IgD-negative memory B cell (primary cell): ENCODE measurements around the gene SSH2. TPM values are rescaled to one million over a fixed set of nuclear protein-coding genes. Genes with fewer than 3 reads are reported as not detected.
"Not testable (repeated sequence)": the region's sequence is repeated elsewhere in the genome, so short reads cannot be mapped to it uniquely, and the experiment has no call there.

Experiments
- H3K27ac Mint-ChIP-seq, 3 donors: one replicate each; pipeline ENCODE4 v1.8.0; 2020 to 2022; ENCODE audit warnings: mild to moderate bottlenecking in 3 of 3, mixed read lengths in 3 of 3, moderate library complexity in 1 of 3
- H3K27me3 Mint-ChIP-seq: one replicate; pipeline ENCODE4 v1.8.0; 2021; ENCODE audit warnings: mixed read lengths
- H3K36me3 Mint-ChIP-seq: one replicate; pipeline ENCODE4 v1.8.0; 2020; ENCODE audit warnings: mild to moderate bottlenecking, mixed read lengths
- H3K4me1 Mint-ChIP-seq, 3 donors: one replicate each; pipeline ENCODE4 v1.8.0; 2020 to 2022; ENCODE audit warnings: mixed read lengths in 3 of 3, mild to moderate bottlenecking in 1 of 3
- H3K4me3 Mint-ChIP-seq, 4 donors: one replicate each; pipeline ENCODE4 v1.8.0; 2020 to 2022; ENCODE audit warnings: mild to moderate bottlenecking in 4 of 4, mixed read lengths in 4 of 4, moderate library complexity in 3 of 4
- H3K9me3 Mint-ChIP-seq, 3 donors: one replicate each; pipeline ENCODE4 v1.8.0; 2020 to 2021; ENCODE audit warnings: mixed read lengths in 3 of 3, mild to moderate bottlenecking in 1 of 3
- polyA plus RNA-seq: library from polyadenylated mRNA; unstranded; fragments of 300-500 nt; fragmentation: Illumina TruSeq; gene quantifications from one replicate; pipeline ENCODE4 v1.2.3, GENCODE V29; 2021

The SSH2 gene
- polyA plus RNA-seq, 1 donor from 2014 or later = 51.6 TPM

- Mint-ChIP-seq H3K36me3 (peaks cover 7% of the 10 kb centered on the region), H3K9me3 (no peaks in the 10 kb centered on the region), H3K4me1 (peaks cover 13 to 24% (median 21%) of the 10 kb centered on the region in 3 donors), H3K4me3 (peak overlapping the region in 2 of 4 donors; percentile 15 to 31), H3K27ac (peak overlapping the region; percentile 2 to 86 (median 2)), H3K27me3 (no peaks in the 10 kb centered on the region)
Observed at GRCh38 chr17:29682054-29682453, 248.0 kb downstream of the SSH2 start.

- no peak overlapping the region for H3K27ac Mint-ChIP-seq
- peaks cover 21 to 31% (median 25%) of the 10 kb centered on the region in 3 donors for H3K4me1 Mint-ChIP-seq
- no peaks in the 10 kb centered on the region for H3K27me3 Mint-ChIP-seq
- H3K36me3 Mint-ChIP-seq = peaks cover 8% of the 10 kb centered on the region
- no peaks in the 10 kb centered on the region for H3K9me3 Mint-ChIP-seq
- no peak overlapping the region for H3K4me3 Mint-ChIP-seq
Observed at GRCh38 chr17:29677824-29678223, 252.2 kb downstream of the SSH2 start.

GRCh38 chr17:29677221-29677791 is 252.7 kb downstream of the SSH2 start:
- Mint-ChIP-seq H3K4me1 (peaks cover 18 to 28% (median 20%) of the 10 kb centered on the region in 3 donors), H3K27me3 (no peaks in the 10 kb centered on the region), H3K27ac (peak overlapping the region in 1 of 3 donors; percentile 63), H3K36me3 (peaks cover 8% of the 10 kb centered on the region), H3K4me3 (no peak overlapping the region), H3K9me3 (no peaks in the 10 kb centered on the region)

DNA sequence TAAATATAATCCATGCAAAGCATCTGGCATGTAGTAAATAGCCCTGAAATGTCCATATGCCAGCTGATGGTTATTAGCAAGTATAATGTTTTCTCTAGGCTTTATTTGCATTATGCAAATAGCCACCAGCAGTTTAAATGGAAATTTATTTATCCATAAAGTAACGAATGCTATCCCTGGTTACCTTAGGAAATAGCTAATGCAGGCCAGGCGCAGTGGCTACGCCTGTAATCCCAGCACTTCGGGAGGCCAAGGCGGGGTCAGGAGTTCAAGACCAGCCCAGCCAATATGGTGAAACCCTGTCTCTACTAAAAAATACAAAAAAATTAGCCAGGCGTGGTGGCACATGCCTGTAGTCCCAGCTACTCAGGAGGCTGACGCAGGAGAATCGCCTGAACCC is 254.1 kb downstream of the SSH2 start:
- not testable (repeated sequence) for H3K36me3 Mint-ChIP-seq

GRCh38 chr17:29674281-29674680 is 255.7 kb downstream of the SSH2 start:
- H3K27ac Mint-ChIP-seq = peak overlapping the region in 1 of 3 donors; percentile 7
- H3K27me3 Mint-ChIP-seq = no peaks in the 10 kb centered on the region
- peak overlapping the region in 1 of 4 donors; percentile 0 for H3K4me3 Mint-ChIP-seq
- H3K9me3 Mint-ChIP-seq = no peaks in the 10 kb centered on the region
- peaks cover 4% of the 10 kb centered on the region for H3K36me3 Mint-ChIP-seq
- H3K4me1 Mint-ChIP-seq = peaks cover 12 to 20% (median 14%) of the 10 kb centered on the region in 3 donors

More for the DNA sequence above, 254.1 kb downstream of the SSH2 start:
- not testable (repeated sequence) for H3K27me3 Mint-ChIP-seq, H3K4me3 Mint-ChIP-seq, H3K9me3 Mint-ChIP-seq
- H3K27ac Mint-ChIP-seq = peak overlapping the region in 1 of 3 donors; percentile 26
- peaks cover 12 to 20% (median 14%) of the 10 kb centered on the region in 3 donors for H3K4me1 Mint-ChIP-seq

DNA sequence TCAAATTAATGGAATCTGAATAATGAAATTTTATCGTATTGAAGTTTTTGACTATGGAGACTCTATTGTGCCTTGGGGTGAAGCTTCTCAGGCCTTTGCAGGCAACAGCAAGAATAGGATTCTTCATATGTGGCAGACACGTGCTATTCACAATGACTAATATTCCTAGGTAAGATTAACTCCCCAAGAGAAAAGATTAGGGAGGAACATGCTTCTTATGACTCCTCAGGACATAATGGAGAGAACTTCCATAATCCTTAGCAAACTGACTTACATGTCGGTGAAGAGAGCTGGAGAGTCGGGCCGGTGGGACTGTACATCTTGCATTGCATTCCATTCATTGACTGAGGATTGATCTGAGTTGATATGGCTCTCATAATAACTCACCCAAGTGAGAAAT is 258.4 kb downstream of the SSH2 start:
- Mint-ChIP-seq H3K36me3 (peaks cover 4% of the 10 kb centered on the region), H3K9me3 (no peaks in the 10 kb centered on the region), H3K4me3 (no peak overlapping the region), H3K27me3 (no peaks in the 10 kb centered on the region), H3K27ac (peak overlapping the region in 2 of 3 donors; percentile 16 to 81), H3K4me1 (peaks cover 10 to 13% (median 12%) of the 10 kb centered on the region in 3 donors)

GRCh38 chr17:29669266-29669665 is 260.8 kb downstream of the SSH2 start:
- H3K27me3 Mint-ChIP-seq = no peaks in the 10 kb centered on the region
- H3K27ac Mint-ChIP-seq = no peak overlapping the region
- H3K9me3 Mint-ChIP-seq = no peaks in the 10 kb centered on the region
- H3K4me1 Mint-ChIP-seq = peaks cover 13 to 15% (median 13%) of the 10 kb centered on the region in 3 donors
- peaks cover 4% of the 10 kb centered on the region for H3K36me3 Mint-ChIP-seq
- no peak overlapping the region for H3K4me3 Mint-ChIP-seq

DNA sequence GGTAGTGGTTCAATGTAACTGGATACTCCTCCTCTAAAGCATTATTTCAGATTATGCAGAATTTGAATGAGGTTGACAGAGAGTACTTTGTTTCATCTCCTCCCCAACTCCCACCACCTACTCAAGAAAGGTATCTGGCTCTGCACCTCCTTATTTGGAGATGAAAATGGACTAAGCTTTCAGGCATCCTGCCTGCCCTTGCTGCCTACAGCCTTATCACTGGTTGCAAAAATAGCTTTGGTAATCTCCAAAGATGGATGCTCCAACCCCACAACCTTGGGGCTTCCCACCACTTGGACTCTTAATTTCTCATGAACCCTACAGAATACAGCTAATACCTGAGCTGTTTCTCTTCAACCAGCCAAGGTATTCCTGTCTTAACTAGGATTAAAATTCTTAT is 262.1 kb downstream of the SSH2 start:
- H3K36me3 Mint-ChIP-seq = peaks cover 10% of the 10 kb centered on the region
- H3K27me3 Mint-ChIP-seq = no peaks in the 10 kb centered on the region
- H3K9me3 Mint-ChIP-seq = no peaks in the 10 kb centered on the region
- H3K27ac Mint-ChIP-seq = peak overlapping the region in 1 of 3 donors; percentile 78
- H3K4me3 Mint-ChIP-seq = no peak overlapping the region
- peaks cover 10 to 14% (median 12%) of the 10 kb centered on the region in 3 donors for H3K4me1 Mint-ChIP-seq

DNA sequence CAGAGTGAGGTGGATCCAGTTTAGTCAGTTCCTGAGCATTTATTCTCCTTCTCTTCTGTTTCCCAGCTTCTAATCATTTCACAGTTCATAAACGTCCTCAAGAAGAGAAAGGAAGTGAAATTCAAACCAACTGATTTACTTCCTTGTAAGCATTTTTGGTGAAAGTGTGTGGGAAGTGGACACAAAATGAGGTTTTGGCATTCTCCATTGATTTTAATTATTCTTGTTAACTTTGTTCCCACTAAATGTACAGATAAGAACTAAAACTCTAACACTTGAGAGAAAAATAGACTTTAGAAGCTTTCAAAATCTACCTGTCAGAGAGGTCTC is 264.6 kb downstream of the SSH2 start:
- Mint-ChIP-seq H3K36me3 (peaks cover 15% of the 10 kb centered on the region), H3K9me3 (no peaks in the 10 kb centered on the region)

DNA sequence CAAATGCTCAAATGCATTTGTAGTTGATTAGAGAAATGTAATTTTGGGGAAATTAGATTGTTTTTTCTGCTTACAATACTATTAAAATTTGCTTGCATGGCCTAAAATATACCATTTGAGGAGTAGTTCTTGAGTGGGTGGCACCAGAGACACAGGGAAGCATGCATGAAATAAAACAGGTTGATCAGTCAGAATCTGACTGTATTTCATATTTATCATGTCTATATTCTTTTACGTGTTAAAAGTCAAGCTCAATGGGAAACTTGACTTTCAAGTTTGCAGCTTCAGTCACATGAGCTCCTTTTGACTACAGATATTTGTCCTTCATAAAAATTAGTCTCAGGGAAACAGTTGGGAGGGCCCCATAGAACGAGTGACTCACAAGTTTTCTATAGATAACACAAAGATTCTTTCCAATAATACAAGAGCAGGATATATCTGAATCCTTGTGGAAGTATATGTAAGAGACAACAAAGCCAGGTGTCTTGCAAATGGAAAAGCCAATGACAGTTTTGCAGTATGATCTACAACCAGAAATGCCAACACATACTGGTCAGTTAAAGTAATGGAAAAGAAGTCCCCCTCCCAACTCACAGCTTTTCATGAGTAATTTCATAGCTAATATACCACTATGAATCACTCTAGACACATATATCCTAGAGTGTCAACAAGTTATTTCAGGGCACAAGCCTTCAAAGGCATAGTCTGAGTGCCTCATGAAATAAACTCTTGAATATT is 265.1 kb downstream of the SSH2 start:
- peak overlapping the region in 1 of 3 donors; percentile 76 for H3K27ac Mint-ChIP-seq
- H3K4me3 Mint-ChIP-seq = peak overlapping the region in 2 of 4 donors; percentile 14 to 39
- no peaks in the 10 kb centered on the region for H3K9me3 Mint-ChIP-seq
- H3K4me1 Mint-ChIP-seq = peaks cover 12 to 16% (median 12%) of the 10 kb centered on the region in 3 donors
- no peaks in the 10 kb centered on the region for H3K27me3 Mint-ChIP-seq
- peaks cover 15% of the 10 kb centered on the region for H3K36me3 Mint-ChIP-seq

More for the DNA sequence above, 264.6 kb downstream of the SSH2 start:
- Mint-ChIP-seq H3K27ac (peak overlapping the region in 1 of 3 donors; percentile 76), H3K4me1 (peaks cover 12 to 16% (median 12%) of the 10 kb centered on the region in 3 donors), H3K4me3 (peak overlapping the region in 1 of 4 donors; percentile 14), H3K27me3 (no peaks in the 10 kb centered on the region)

DNA sequence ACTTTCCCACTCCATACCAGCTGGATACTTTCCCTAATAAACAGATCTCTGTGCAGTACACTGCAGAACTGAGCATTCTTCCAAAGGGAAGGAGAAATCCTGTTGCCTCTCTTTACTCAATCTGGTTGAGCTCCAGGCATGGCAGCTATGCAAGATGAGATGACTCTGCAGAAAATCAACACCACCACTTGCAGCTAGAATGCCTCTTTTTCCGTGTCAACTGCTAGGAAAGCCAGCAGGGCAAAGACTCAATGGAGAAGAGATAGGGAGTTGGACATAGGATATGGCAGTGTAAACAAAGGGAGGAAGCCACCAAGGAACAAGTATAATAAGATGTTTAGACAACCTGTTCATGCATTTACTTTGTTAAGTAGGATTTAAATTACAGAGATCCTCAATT is 266.9 kb downstream of the SSH2 start:
- H3K4me1 Mint-ChIP-seq = peaks cover 12 to 16% (median 12%) of the 10 kb centered on the region in 3 donors
- no peak overlapping the region for H3K4me3 Mint-ChIP-seq
- H3K27me3 Mint-ChIP-seq = no peaks in the 10 kb centered on the region
- no peak overlapping the region for H3K27ac Mint-ChIP-seq
- peaks cover 16% of the 10 kb centered on the region for H3K36me3 Mint-ChIP-seq
- H3K9me3 Mint-ChIP-seq = no peaks in the 10 kb centered on the region

- H3K27me3 Mint-ChIP-seq = no peaks in the 10 kb centered on the region
Observed at GRCh38 chr17:29661213-29661612, 268.8 kb downstream of the SSH2 start.

DNA sequence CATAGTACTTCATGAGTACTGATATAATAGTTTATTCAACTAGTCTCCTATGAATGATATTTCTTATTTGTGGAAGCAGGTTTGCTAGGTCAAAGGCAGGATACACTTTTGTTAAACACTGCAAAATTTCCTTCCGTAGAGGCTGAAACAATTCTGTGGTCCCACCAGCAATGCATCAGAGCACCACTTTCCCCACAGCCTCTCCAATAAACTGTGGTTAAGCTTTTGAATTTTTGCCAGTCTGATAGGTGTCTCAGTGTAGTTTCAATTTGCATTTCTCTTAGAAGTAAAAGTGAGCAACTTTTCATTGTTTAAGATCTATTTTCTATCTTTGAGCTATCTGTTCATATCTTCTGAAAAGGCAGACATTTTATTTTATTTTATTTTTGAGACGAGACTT is 270.9 kb downstream of the SSH2 start:
- H3K27ac Mint-ChIP-seq = peak overlapping the region in 1 of 3 donors; percentile 43
- H3K4me3 Mint-ChIP-seq = no peak overlapping the region
- H3K9me3 Mint-ChIP-seq = no peaks in the 10 kb centered on the region
- peaks cover 17% of the 10 kb centered on the region for H3K36me3 Mint-ChIP-seq
- H3K27me3 Mint-ChIP-seq = no peaks in the 10 kb centered on the region
- peaks cover 0 to 3% (median 2%) of the 10 kb centered on the region in 3 donors for H3K4me1 Mint-ChIP-seq

More at GRCh38 chr17:29661213-29661612, 268.8 kb downstream of the SSH2 start:
- Mint-ChIP-seq H3K36me3 (peaks cover 18% of the 10 kb centered on the region), H3K4me1 (peaks cover 12 to 16% (median 12%) of the 10 kb centered on the region in 3 donors), H3K9me3 (no peaks in the 10 kb centered on the region), H3K4me3 (peak overlapping the region in 1 of 4 donors; percentile 46), H3K27ac (peak overlapping the region in 1 of 3 donors; percentile 33)

DNA sequence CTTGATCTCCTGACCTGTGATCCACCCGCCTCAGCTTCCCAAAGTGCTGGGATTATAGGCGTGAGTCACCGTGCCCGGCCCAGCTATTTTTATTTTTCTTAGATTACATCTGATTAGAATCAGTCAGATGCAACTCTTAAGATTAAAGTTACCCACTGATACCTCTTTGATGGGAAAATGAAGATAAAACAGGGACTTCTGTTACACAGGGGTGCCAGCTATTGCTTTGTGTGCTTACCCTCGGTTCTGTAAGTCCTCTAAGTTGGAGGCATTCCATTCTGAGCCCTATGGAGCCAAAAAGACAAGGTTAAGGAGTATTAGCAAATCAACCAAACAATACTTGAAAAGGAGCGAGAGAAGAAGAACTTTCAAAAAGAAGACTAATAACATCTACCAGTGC is 274.7 kb downstream of the SSH2 start:
- Mint-ChIP-seq H3K9me3 (no peaks in the 10 kb centered on the region), H3K27me3 (no peaks in the 10 kb centered on the region), H3K27ac (peak overlapping the region in 1 of 3 donors; percentile 16), H3K36me3 (peaks cover 6% of the 10 kb centered on the region), H3K4me1 (peaks cover 0 to 1% (median 0%) of the 10 kb centered on the region in 3 donors), H3K4me3 (no peak overlapping the region)

GRCh38 chr17:29653995-29654714 is 275.9 kb downstream of the SSH2 start:
- Mint-ChIP-seq H3K4me3 (no peak overlapping the region), H3K36me3 (peaks cover 6% of the 10 kb centered on the region), H3K27ac (peak overlapping the region in 1 of 3 donors; percentile 31), H3K4me1 (peaks cover 0 to 1% (median 0%) of the 10 kb centered on the region in 3 donors), H3K27me3 (no peaks in the 10 kb centered on the region), H3K9me3 (no peaks in the 10 kb centered on the region)
